Keratinocyte (primary cell): ENCODE data around the gene RAB42. TPM values are rescaled to one million over a fixed set of nuclear protein-coding genes. Genes with fewer than 3 reads are reported as not detected.

Experiments used
- DNase-seq: peaks from one replicate; pipeline ENCODE4 v3.0.0-alpha.2; 2011; ENCODE audit warnings: low read depth, missing footprints, low spot score
- FAIRE-seq: peaks from 2 replicates; lab custom pipeline; 2011; peaks lifted over from hg19 to GRCh38; lab: Jason Lieb, UNC
- H2AFZ ChIP-seq: 2 replicates; pipeline ENCODE4 v1.6.0; 2012; ENCODE audit warnings: low read length, control low read depth, inconsistent platforms; ENCODE audit not compliant: control insufficient read depth
- H3K27ac ChIP-seq: 2 replicates; pipeline ENCODE4 v1.5.1; 2011; ENCODE audit warnings: low read length; ENCODE audit not compliant: control insufficient read depth, insufficient read depth
- H3K27me3 ChIP-seq: 3 replicates; pipeline ENCODE4 v1.6.0; 2011; ENCODE audit warnings: low read length; ENCODE audit not compliant: control insufficient read depth, insufficient read depth; ENCODE audit errors: extremely low read depth
- H3K36me3 ChIP-seq, 2 experiments: 2 replicates in 1 of 2; 3 replicates in 1 of 2; pipeline ENCODE4 v1.5.1; 2011; ENCODE audit warnings: low read length in 2 of 2, mild to moderate bottlenecking in 1 of 2; ENCODE audit not compliant: control insufficient read depth in 2 of 2, insufficient read depth in 2 of 2; ENCODE audit errors: extremely low read depth in 1 of 2
- H3K4me1 ChIP-seq: 3 replicates; pipeline ENCODE4 v1.5.1; 2011; ENCODE audit warnings: low read length; ENCODE audit not compliant: control insufficient read depth, insufficient read depth; ENCODE audit errors: extremely low read depth
- H3K4me2 ChIP-seq: 3 replicates; pipeline ENCODE4 v1.6.0; 2011; ENCODE audit warnings: low read depth, low read length; ENCODE audit not compliant: control insufficient read depth, insufficient read depth; ENCODE audit errors: extremely low read depth
- H3K4me3 ChIP-seq, 3 experiments: fragments of 200-600 bp in 1 of 3; sonication (generic) in 1 of 3; 2 replicates in 2 of 3; 3 replicates in 1 of 3; pipeline ENCODE4 v1.5.1; 2011 to 2016; ENCODE audit warnings: low read length in 3 of 3, mild to moderate bottlenecking in 3 of 3, control low read depth in 2 of 3, inconsistent platforms in 1 of 3, low read depth in 1 of 3, mixed read lengths in 1 of 3, mixed run types in 1 of 3, moderate library complexity in 1 of 3; ENCODE audit not compliant: control insufficient read depth in 2 of 3, insufficient read depth in 2 of 3; ENCODE audit errors: extremely low read depth in 1 of 3
- H3K79me2 ChIP-seq: 2 replicates; pipeline ENCODE4 v1.6.0; 2012; ENCODE audit warnings: low read length; ENCODE audit not compliant: control insufficient read depth, insufficient read depth
- H3K9ac ChIP-seq: 3 replicates; pipeline ENCODE4 v1.6.0; 2011; ENCODE audit warnings: low read length; ENCODE audit not compliant: control insufficient read depth, insufficient read depth; ENCODE audit errors: extremely low read depth
- H3K9me1 ChIP-seq: 3 replicates; pipeline ENCODE4 v1.6.0; 2011; ENCODE audit warnings: low read length; ENCODE audit not compliant: control insufficient read depth, insufficient read depth; ENCODE audit errors: extremely low read depth
- H3K9me3 ChIP-seq: 2 replicates; pipeline ENCODE4 v1.5.1; 2012; ENCODE audit warnings: low read depth, low read length; ENCODE audit not compliant: control insufficient read depth
- H4K20me1 ChIP-seq: 3 replicates; pipeline ENCODE4 v1.6.0; 2011; ENCODE audit warnings: low read length; ENCODE audit not compliant: control insufficient read depth, insufficient read depth; ENCODE audit errors: extremely low read depth
- CTCF ChIP-seq, 3 experiments: IDR thresholded peaks in 1 of 3; conservative IDR thresholded peaks in 1 of 3; optimal IDR thresholded peaks in 1 of 3; 2 replicates in 2 of 3; 3 replicates in 1 of 3; pipeline versions ENCODE3 to v1.5.1; 2011; ENCODE audit warnings: low read length in 3 of 3, mild to moderate bottlenecking in 3 of 3, moderate library complexity in 2 of 3, control low read depth in 1 of 3, inconsistent platforms in 1 of 3; ENCODE audit not compliant: insufficient read depth in 2 of 3; ENCODE audit errors: extremely low read depth in 1 of 3
- EZH2 ChIP-seq: IDR thresholded peaks from one replicate; pipeline ENCODE4 v1.6.1; 2012; ENCODE audit warnings: inconsistent platforms, mild to moderate bottlenecking, low read length, moderate library complexity
- dilution Hi-C: fragments of 300-500 bp; cut with MboI; formaldehyde crosslinking; loops from one replicate; pipeline ENCODE4 v1.7.0; 2020; ENCODE audit warnings: low sequenced_read_pairs; ENCODE audit not compliant: extremely low pct_ligation_motif_present
- polyA plus RNA-seq, 5 experiments: library from polyadenylated mRNA; depleted of rRNA in 3 of 5; stranded (reverse) in 3 of 5; stranded (forward) in 1 of 5; unstranded in 1 of 5; fragments of >200 nt; gene quantifications; 1 replicate in 1 of 5; 2 replicates in 3 of 5; 3 replicates in 1 of 5; pipeline versions ENCODE4 v1.2.1 to v1.2.3, GENCODE V29; 2011 to 2012; ENCODE audit warnings: missing spikeins in 2 of 5, low read depth in 1 of 5, low replicate concordance in 1 of 5

RAB42 gene
- polyA plus RNA-seq, 1 donor (not counting 4 experiments of a cell fraction or from before 2014, with no cell fraction given): 0.05 TPM

GRCh38 chr1:28548318-28548717, 43.7 kb upstream of the RAB42 start:
- DNase-seq: no peak
- Histone ChIP-seq H3K27me3 (no peaks in the 10 kb centered on the region), H3K9me1 (no peaks in the 10 kb centered on the region), H2AFZ (no peak overlapping the region), H3K4me3 (no peak overlapping the region), H3K9ac (no peak overlapping the region), H3K4me1 (no peaks in the 10 kb centered on the region), H3K27ac (no peak overlapping the region), H3K4me2 (no peak overlapping the region), H3K9me3 (no peaks in the 10 kb centered on the region), H3K36me3 (no peaks in the 10 kb centered on the region), H3K79me2 (peaks cover 2% of the 10 kb centered on the region), H4K20me1 (no peaks in the 10 kb centered on the region)
- dilution Hi-C loops: no loop called here
- TF ChIP-seq EZH2: no peak
- TF ChIP-seq CTCF (optimal IDR thresholded peaks at IDR 0.05 in 1 of 3, IDR thresholded peaks at IDR 0.05 in 1 of 3, conservative IDR thresholded peaks at IDR 0.05 in 1 of 3; ENCODE audit: extremely low read depth in 1 of 3, insufficient read depth in 2 of 3, low read length in 3 of 3): no peak
- FAIRE-seq: no peak

- H3K27ac ChIP-seq: no peak overlapping the region
- H2AFZ ChIP-seq: no peak overlapping the region
- H3K36me3 ChIP-seq: peaks cover 0 to 2% of the 10 kb centered on the region in 2 experiments
- TF ChIP-seq CTCF (optimal IDR thresholded peaks at IDR 0.05 in 1 of 3, IDR thresholded peaks at IDR 0.05 in 1 of 3, conservative IDR thresholded peaks at IDR 0.05 in 1 of 3; ENCODE audit: extremely low read depth in 1 of 3, insufficient read depth in 2 of 3, low read length in 3 of 3) (no peak), EZH2 (no peak)
- FAIRE-seq (no peak), DNase-seq (no peak)
- H3K4me2 ChIP-seq: no peak overlapping the region
- no peaks in the 10 kb centered on the region for H3K9me1 ChIP-seq
- H3K9ac ChIP-seq: no peak overlapping the region
- H3K4me1 ChIP-seq: peaks cover 7% of the 10 kb centered on the region
- no peak overlapping the region for H3K4me3 ChIP-seq
- H4K20me1 ChIP-seq: no peaks in the 10 kb centered on the region
- H3K79me2 ChIP-seq: peaks cover 2% of the 10 kb centered on the region
- H3K27me3 ChIP-seq: no peaks in the 10 kb centered on the region
- no peaks in the 10 kb centered on the region for H3K9me3 ChIP-seq
- dilution Hi-C loops: no loop called here
These were observed 40.7 kb upstream of the RAB42 start for GRCh38 chr1:28551381-28551780.
